A549 treated with dexamethasone at 1 μM for 4 hours (cell line): ENCODE data around the gene SRMS. TPM values are rescaled to one million over a fixed set of nuclear protein-coding genes. Genes with fewer than 3 reads are reported as not detected.

Source experiments
- total RNA-seq: library from RNA; stranded (reverse); fragments of 200-300 nt; extraction: Qiagen RNA extraction; gene quantifications from 5 replicates; pipeline ENCODE4 v1.2.3, GENCODE V29; 2022

Gene SRMS
- total RNA-seq = 0.11 to 0.14 TPM (median 0.13 TPM) in 4 of 5 replicates, not detected in the other

DNA sequence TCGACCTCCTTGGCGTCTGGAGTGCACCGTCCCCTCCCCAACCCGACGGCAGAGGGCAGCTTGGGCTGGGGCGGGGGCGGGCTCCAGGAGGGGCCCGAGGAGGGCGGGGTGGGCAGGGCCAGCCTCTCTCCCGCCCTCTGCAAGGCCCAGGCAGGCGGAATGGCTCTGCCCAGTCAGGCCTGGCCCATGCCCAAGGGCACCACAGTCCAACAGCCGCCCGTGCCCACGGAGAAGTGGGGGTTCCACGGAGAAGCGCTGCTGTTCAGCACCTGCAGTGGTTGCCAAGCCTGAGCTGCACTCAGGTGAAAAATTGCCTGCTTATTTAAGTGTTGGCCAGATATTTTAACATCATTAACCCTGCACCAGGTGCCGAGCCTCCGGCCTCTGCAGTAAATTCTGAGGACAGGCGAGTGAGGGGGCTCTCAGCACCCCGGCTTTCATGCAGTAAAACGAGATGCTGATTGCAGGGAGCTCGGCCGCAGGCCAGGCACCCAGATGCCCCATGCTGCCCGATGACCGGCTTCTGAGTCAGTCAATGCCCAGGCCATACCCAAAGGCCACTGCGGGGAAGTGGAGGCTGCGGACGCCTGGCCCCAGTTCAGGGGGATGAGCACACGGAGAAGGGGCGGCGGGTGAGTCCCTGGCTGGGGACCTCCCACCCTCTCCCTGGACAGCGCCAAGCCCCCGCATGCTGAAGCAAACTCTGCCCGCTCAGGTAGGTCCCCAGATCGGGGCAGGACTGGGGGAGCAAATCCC lies at the start of gene SRMS:
Gene SRMS, minus strand, starts transcription at position 25 of the 756 bp plus-strand sequence. CDS start 286 bp downstream, outside the sequence.

DNA sequence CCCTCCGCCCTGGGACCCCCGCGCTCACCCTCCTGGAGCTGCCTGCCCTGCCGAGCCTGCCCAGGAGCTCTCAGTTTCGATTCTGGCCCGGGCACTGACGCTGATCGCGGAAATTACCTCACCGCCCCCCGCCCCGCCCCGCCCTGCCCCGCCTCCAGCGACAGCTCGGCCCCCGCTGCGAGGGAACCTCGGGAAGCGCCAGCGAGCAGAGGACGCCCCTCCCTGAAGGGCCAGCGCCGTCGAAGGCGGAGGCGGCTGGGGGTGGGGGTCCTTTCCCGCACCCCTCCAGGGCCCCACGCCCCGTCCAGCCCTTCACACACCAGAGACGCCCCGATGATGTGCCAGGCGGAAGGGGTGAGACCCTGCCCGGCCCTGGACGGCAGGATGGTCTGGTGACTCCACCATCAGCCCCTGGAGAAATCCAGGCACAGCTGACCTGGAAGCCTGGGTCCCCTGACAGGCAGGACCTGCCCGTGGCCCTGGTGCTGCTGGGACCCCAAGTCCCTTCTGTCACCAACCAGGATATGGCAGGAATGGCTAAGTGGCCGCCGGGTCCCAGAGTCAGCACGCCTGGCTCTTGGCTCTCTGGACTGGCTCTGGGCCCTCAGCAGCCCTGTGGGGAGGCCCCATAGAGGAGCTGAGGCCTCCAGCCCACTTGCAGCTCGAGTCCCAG lies 26.7 kb upstream of the SRMS start, which contains the start of gene HELZ2:
Gene HELZ2, minus strand, starts transcription at position 84 of the 673 bp plus-strand sequence. CDS start 1,854 bp downstream, outside the sequence.

DNA sequence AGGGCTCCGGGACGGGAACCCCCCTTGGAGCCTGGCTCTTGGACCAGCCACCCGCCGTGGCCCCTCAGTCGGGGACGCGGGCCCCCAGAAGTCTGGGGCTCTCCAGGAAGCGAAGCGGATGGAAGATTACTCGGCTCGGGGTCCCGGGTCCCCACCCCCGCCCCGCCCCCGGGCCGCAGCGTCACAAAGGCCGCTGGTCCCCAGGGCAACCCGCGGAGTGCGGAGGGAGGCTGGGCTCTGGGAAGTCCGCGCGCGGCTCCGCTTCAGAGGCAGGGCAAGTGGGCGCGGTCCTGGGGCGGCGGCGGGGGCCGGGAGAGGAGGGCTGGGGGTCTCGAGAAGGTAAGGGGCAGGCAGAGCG lies 6.4 kb upstream of the SRMS start, which contains the start of gene FNDC11:
Gene FNDC11, plus strand, starts transcription at position 227 of the 358 bp plus-strand sequence. CDS start 1,505 bp downstream, outside the sequence.

DNA sequence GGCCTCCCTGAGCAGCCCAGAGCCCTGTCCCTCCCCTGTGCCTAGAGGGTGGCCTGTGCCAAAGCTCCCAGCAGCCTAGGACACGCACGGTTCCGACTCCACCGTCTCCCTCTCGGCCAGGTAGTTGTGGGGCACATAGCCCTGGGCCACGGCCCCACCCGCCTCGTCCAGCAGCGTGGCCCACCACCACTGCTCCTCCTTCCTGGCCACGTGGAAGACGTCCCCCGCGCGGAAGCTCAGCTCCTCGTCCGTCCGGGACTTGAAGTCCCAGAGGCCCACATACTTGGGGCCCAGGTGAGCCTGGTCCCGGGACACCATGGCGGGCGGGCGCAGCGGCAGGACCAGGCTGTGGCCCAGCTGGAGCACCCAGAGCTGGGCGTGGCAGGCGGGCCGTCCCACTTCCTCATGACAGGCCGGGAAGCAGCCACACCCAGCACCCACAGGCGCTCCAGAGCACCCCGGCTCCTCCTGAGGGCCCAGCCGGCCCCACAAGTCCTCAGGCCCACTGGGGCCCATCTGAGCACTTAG lies 10.5 kb downstream of the SRMS start, which contains the start of gene PTK6:
Gene PTK6, minus strand, starts transcription at position 380 of the 528 bp plus-strand sequence. Its CDS starts 62 bp downstream, at position 318.

GRCh38 chr20:63520504-63520933 lies 27.0 kb downstream of the SRMS start, which contains the start of gene PPDPF:
Gene PPDPF (plus strand): TSS chr20:63520765. CDS start chr20:63521309, 544 bp downstream.

DNA sequence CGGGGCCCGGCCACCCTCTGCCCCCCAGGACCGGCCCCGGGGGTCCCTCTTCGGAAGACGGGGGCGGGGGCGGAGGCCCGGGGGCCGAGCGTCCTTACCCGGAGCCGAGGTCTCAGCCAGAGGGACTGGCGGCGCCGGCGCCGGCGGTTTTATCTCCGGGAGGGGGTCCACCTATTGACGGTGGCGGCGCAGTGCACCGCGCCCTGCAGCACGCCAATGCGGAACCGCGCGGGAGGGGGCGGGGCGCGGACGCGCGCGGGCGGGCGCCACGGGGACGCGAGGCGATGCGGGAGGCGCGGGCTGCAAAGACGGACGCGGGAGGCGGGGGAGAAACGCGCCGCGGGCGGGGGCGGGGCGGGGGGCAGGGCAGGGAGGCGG lies 48.6 kb downstream of the SRMS start, which contains the start of gene EEF1A2:
Gene EEF1A2, minus strand, starts transcription at position 124 of the 378 bp plus-strand sequence. CDS start 1,320 bp downstream, outside the sequence.

Other genes starting within 250 kb of the SRMS start
- gene CHRNA4, start 186.4 kb downstream of the SRMS start, total RNA-seq = 0.28 to 1.3 TPM (median 0.61 TPM) in 5 replicates
- 0.61 to 0.74 TPM (median 0.63 TPM) in 5 replicates for gene KCNQ2, start 75.1 kb downstream of the SRMS start, total RNA-seq
- gene EEF1A2, start 48.7 kb downstream of the SRMS start, total RNA-seq = 123 to 185 TPM (median 159 TPM) in 5 replicates
- 282 to 352 TPM (median 327 TPM) in 5 replicates for gene PPDPF, start 27.0 kb downstream of the SRMS start, total RNA-seq
- 2.0 to 4.2 TPM (median 2.8 TPM) in 5 replicates for gene PTK6, start 10.4 kb downstream of the SRMS start, total RNA-seq
- gene FNDC11, start 6.4 kb upstream of the SRMS start, total RNA-seq = 0.14 to 0.38 TPM (median 0.24 TPM) in 5 replicates
- 25.0 to 42.6 TPM (median 36.2 TPM) in 5 replicates for gene HELZ2, start 26.5 kb upstream of the SRMS start, total RNA-seq
- 7.3 to 10.5 TPM (median 10.1 TPM) in 5 replicates for gene GMEB2, start 79.4 kb upstream of the SRMS start, total RNA-seq
- 7.3 to 10.1 TPM (median 8.4 TPM) in 5 replicates for gene STMN3, start 105.7 kb upstream of the SRMS start, total RNA-seq
- gene RTEL1, start 110.6 kb upstream of the SRMS start, total RNA-seq = 4.1 to 7.8 TPM (median 5.9 TPM) in 5 replicates
- gene TNFRSF6B, start 148.9 kb upstream of the SRMS start, total RNA-seq = 0.77 to 0.97 TPM (median 0.84 TPM) in 4 of 5 replicates, not detected in the other
- gene ARFRP1, start 160.2 kb upstream of the SRMS start, total RNA-seq = 28.6 to 39.8 TPM (median 36.2 TPM) in 5 replicates
- gene ZGPAT, start 160.3 kb upstream of the SRMS start, total RNA-seq = 19.0 to 26.9 TPM (median 26.0 TPM) in 5 replicates
- gene LIME1, start 188.9 kb upstream of the SRMS start, total RNA-seq = 2.9 to 9.5 TPM (median 8.9 TPM) in 5 replicates
- 57.9 to 88.8 TPM (median 82.1 TPM) in 5 replicates for gene SLC2A4RG, start 192.0 kb upstream of the SRMS start, total RNA-seq